HepG2 (cell line): ENCODE results near the gene GPR42.

Source experiments
- ZHX2 ChIP-seq, 2 experiments: sonication (generic) in 1 of 2; formaldehyde crosslinking in 1 of 2; IDR thresholded peaks; 2 replicates each; pipeline versions ENCODE4 v1.6.1 to v1.9.0; 2014 to 2022; ENCODE audit warnings: antibody characterized with exemption in 1 of 2, borderline replicate concordance in 1 of 2, inconsistent platforms in 1 of 2, low read depth in 1 of 2, missing genetic modification reagents in 1 of 2
- ZNF839 ChIP-seq: sonication (generic); formaldehyde crosslinking; IDR thresholded peaks from 2 replicates; pipeline ENCODE4 v1.4.0; 2020; ENCODE audit warnings: missing genetic modification reagents, mild to moderate bottlenecking, borderline replicate concordance
- TF ChIP-seq, protein P1 (sequence below): sonication (generic); formaldehyde crosslinking; IDR thresholded peaks from 2 replicates; pipeline ENCODE4 v1.5.0; 2020; ENCODE audit warnings: mild to moderate bottlenecking, missing genetic modification reagents, moderate library complexity
- TF ChIP-seq, protein P2 (sequence below): sonication (generic); formaldehyde crosslinking; IDR thresholded peaks from 2 replicates; pipeline ENCODE4 v1.8.1; 2023; ENCODE audit warnings: mild to moderate bottlenecking, inconsistent platforms, moderate library complexity, missing genetic modification reagents, borderline replicate concordance

DNA sequence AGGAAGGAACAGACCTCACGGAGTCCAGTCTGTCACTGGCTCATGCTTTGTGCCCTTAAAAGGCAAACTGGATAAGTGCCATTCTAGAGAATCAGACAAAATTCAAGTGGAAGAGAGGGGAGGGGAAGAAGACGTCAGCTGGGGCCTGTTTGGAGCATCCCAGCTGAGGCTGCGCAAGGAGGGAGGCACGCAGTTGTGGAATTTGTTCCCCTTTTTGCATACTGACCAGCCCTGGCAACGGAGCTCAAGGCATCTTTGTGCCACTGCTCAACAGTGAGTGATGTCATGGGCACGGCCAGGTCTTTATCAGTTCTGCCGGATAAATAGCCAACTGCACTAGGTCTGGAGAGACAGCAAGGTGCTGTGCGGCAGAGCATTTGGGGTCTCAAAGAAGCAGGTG, at the start of gene GPR42:
- TF ChIP-seq, protein P1, sequence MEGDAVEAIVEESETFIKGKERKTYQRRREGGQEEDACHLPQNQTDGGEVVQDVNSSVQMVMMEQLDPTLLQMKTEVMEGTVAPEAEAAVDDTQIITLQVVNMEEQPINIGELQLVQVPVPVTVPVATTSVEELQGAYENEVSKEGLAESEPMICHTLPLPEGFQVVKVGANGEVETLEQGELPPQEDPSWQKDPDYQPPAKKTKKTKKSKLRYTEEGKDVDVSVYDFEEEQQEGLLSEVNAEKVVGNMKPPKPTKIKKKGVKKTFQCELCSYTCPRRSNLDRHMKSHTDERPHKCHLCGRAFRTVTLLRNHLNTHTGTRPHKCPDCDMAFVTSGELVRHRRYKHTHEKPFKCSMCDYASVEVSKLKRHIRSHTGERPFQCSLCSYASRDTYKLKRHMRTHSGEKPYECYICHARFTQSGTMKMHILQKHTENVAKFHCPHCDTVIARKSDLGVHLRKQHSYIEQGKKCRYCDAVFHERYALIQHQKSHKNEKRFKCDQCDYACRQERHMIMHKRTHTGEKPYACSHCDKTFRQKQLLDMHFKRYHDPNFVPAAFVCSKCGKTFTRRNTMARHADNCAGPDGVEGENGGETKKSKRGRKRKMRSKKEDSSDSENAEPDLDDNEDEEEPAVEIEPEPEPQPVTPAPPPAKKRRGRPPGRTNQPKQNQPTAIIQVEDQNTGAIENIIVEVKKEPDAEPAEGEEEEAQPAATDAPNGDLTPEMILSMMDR (CRISPR knock-in tag) = no peak
- TF ChIP-seq ZNF839 (CRISPR knock-in tag) (no peak), ZHX2 (IDR thresholded peaks at IDR 0.05; ENCODE audit: low read depth) (no peak), ZHX2 (CRISPR knock-in tag; IDR thresholded peaks at IDR 0.05; ENCODE audit: borderline replicate concordance) (no peak)
- TF ChIP-seq, protein P2, sequence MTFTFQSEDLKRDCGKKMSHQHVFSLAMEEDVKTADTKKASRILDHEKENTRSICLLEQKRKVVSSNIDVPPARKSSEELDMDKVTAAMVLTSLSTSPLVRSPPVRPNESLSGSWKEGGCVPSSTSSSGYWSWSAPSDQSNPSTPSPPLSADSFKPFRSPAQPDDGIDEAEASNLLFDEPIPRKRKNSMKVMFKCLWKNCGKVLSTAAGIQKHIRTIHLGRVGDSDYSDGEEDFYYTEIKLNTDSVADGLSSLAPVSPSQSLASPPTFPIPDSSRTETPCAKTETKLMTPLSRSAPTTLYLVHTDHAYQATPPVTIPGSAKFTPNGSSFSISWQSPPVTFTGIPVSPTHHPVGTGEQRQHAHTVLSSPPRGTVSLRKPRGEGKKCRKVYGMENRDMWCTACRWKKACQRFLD (CRISPR knock-in tag) = no peak
